ENCODE data around the gene MED13L. TPM values are rescaled to one million over a fixed set of nuclear protein-coding genes. Genes with fewer than 3 reads are reported as not detected.

The MED13L gene
- polyA plus RNA-seq, 10 donors = 43.0 to 60.2 (median 47.3) TPM

GRCh38 chr12:116159175-116159574 lies 118.3 kb downstream of the MED13L start:
- DNase-seq = peak; percentile 47 to 70 (median 58)

- DNase-seq = no peak
These were observed 119.6 kb downstream of the MED13L start for GRCh38 chr12:116157845-116158267.

GRCh38 chr12:116156614-116157013 lies 120.9 kb downstream of the MED13L start:
- no peak for DNase-seq

GRCh38 chr12:116155383-116155782 lies 122.1 kb downstream of the MED13L start:
- no peak for DNase-seq

GRCh38 chr12:116153983-116154382 lies 123.5 kb downstream of the MED13L start:
- DNase-seq = no peak

- no peak for DNase-seq
These were observed 124.4 kb downstream of the MED13L start for GRCh38 chr12:116153113-116153512.

DNA sequence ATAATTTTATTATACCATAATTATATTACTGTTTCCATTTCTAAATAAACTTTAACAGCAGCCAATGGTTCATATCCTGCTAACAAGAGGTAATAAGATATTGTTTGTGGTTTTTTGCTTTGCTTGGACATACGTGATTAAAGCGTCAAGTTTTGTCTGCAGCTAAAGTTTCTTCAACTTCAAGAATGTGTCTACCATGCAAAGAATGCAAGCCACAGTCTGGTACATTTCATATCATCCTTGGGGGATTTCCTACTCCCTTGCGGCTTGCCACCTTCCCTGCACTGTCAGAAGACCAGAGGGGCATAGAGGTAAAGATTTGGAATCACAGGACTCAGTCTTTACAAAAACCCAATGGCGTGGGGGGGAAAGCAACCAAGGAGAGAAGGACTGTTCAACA lies 125.2 kb downstream of the MED13L start:
- DNase-seq = peak in 1 of 3 donors; percentile 44

- DNase-seq = no peak
These were observed 127.0 kb downstream of the MED13L start for GRCh38 chr12:116150452-116150851.

DNA sequence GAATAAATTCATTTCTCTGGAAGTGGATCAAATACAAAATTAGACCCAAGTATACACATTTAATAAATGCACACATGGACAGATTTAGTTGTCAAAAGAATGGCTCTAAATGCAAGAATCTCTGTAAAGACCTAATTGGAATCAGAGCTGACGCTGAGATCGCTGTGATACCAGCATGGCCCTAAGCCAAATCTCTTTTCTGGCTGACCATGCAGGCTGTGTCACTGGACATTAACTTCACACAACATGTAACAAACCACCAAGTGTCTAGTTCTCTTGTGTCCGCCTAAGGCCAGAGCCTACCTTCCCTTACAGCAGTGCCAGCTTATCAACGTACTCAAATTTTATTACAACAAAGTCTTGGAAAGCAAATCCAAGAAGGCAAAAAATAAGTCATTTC lies 127.5 kb downstream of the MED13L start:
- DNase-seq = no peak

GRCh38 chr12:116148844-116149243 lies 128.6 kb downstream of the MED13L start:
- DNase-seq = no peak

DNA sequence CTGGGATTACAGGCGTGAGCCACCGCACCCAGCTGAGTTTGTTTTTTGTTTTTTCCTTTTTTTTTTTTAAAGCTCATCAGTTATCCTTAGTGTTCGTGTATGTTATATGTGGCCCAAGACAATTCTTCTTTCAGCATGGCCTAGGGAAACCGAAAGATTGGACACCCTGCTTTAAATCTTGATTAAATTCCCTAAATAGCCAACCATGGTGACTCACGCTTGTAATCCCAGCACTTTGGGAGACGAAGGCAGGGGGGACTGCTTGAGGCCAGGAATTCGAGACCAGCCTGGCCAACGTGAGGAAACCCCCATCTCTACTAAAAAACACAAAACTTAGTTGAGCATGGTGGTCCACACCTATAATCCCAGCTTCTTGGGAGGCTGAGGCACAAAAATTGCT lies 131.1 kb downstream of the MED13L start:
- no peak for DNase-seq

DNA sequence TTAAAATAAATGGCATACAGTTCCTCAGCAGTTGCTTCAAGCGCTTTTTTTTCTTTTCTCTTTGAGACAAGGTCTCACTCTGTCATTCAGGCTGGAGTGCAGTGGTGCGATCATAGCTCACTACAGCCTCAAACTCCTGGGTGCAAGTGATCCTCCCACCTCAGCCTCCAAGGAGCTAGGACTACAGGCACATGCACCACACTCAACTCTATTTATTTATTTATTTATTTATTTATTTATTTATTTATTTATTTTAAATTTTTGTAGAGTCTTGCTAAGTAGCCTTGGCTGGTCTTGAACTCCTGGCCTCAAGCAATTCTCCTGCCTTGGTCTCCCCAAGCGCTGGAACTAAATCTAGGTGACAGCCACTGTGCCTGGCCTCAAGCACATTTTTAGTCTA lies 132.0 kb downstream of the MED13L start:
- no peak for DNase-seq

- DNase-seq = no peak
These were observed 133.1 kb downstream of the MED13L start for GRCh38 chr12:116144384-116144783.

- no peak for DNase-seq
These were observed 133.6 kb downstream of the MED13L start for GRCh38 chr12:116143909-116144308.

- peak in 2 of 3 donors; percentile 59 to 69 for DNase-seq
These were observed 134.3 kb downstream of the MED13L start for GRCh38 chr12:116142936-116143898.

DNA sequence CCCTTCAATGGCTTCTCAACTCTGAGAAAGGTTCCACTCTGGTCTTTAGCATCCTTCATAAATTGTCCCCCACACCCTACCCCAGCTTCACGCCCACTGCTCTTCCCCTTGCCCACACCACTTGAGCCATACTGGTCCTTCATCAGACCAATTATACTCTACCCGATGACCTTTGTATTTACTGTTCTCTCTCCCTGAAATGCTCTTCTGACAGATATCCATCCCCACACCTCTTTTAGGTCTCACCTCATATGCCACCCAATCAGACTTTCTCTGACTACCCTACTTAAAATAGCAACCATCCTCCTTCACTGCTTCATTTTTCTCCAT lies 135.7 kb downstream of the MED13L start:
- DNase-seq = no peak

- no peak for DNase-seq
These were observed 136.2 kb downstream of the MED13L start for GRCh38 chr12:116141110-116141832.

DNA sequence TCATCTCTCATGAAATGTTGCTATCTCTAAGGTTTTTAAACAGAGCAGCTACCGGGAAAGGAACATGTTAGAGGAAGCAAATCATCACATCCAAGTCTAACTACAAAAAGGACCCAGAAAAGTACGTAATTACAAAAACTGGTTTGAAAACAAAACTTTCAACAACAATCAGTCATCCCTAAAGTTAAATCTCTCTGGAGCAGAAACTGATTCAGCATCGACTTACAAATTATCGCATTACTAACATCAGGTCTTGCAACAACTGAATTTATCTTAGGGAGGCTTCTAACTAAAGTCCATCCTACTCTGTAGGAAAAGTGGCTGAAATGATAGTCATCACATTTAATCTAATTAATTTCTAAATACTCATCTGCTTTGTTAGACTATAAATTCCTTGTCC lies 137.0 kb downstream of the MED13L start:
- no peak for DNase-seq

GRCh38 chr12:116138781-116139180 lies 138.7 kb downstream of the MED13L start:
- no peak for DNase-seq

DNA sequence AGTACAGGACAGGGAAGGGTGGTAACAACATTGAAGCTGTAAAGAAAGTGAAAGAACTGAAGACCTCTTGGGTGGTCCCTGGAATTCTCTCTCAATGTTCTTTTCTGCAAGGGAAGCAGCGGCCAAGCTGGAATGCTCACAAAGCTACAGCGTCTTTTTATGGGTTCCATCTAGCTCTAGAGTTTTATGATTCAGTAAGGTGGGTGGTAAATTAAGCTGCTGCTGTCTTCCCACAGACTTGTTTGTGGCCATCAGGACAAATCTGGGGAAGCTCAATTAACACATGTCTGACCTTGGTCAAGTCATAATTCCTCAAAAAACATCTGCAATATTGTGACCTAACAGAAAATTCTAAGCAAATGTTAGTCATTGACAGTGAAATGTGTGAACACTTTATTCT lies 139.1 kb downstream of the MED13L start:
- DNase-seq = peak; percentile 48 to 73 (median 51)

DNA sequence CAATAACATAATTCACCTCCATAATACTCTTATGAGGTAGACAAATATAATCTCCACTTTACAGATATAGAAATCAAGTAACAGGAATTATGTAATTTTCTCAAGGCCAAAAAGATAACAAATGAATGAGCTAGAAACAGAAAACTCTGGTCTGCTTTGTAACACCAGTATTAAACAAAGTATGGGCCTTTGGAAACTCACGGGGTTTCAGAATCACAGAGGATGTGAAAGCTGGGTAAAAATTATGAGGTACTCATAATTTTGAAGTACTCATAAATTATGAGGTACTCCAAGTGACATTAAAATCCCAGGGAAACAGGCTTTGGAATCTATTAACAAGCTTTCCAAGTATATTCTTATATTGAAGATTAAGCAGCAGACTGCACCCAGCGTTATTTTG lies 140.2 kb downstream of the MED13L start:
- DNase-seq = no peak

DNA sequence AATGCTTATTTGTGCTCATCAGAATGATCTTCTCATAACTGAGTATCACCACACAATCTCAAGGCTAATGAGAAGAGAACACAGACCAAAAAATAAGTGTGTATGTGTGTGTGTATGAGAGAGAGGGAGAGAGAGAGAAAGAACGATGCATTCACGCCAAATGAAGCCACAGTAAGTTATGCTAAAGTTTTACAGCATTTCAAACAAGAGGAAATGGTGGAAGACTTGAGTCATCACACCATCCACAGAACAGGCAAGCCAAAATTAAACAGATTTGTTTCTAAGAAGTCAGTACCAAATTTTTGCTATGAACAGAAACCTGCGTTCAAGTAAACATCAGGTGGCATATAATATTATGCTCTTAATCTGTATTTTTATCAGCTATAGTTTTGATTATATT lies 141.2 kb downstream of the MED13L start:
- no peak for DNase-seq

Measured in muscle of back (tissue), 11 donors.